ENCODE data around the gene DCAF8.
A peak's percentile ranks its signal among the peaks of the same experiment; 100 is the strongest.

DCAF8 gene

GRCh38 chr1:160251687-160252526 is 10.4 kb downstream of the DCAF8 start:
- H3K4me3 ChIP-seq (replicated peaks; ENCODE audit: insufficient read depth, low read length), result no peak overlapping the region
- DNase-seq (ENCODE audit: low read depth in 1 of 2, low spot score in 1 of 2), result peak; percentile 51 to 68
- TF ChIP-seq CTCF (IDR thresholded peaks at IDR 0.05; ENCODE audit: insufficient read depth, low read length) (peak; percentile 67), SPI1 (IDR thresholded peaks at IDR 0.05; ENCODE audit: borderline replicate concordance, low read depth) (no peak), REST (IDR thresholded peaks at IDR 0.05; ENCODE audit: insufficient replicate concordance, low read depth) (no peak), POLR2AphosphoS5 (IDR thresholded peaks at IDR 0.05; ENCODE audit: low read depth) (no peak), GABPA (IDR thresholded peaks at IDR 0.05; ENCODE audit: low read depth) (no peak)
- no peaks in the 10 kb centered on the region for H3K27me3 ChIP-seq (ENCODE audit: insufficient read depth, poor library complexity, severe bottlenecking)
- H3K27ac ChIP-seq (replicated peaks), result 0 out of 2 replicates have a peak overlapping the region, but pooled peaks have one; percentile 10

- no peak for TF ChIP-seq SPI1 (IDR thresholded peaks at IDR 0.05; ENCODE audit: borderline replicate concordance, low read depth)
- no peak for TF ChIP-seq POLR2AphosphoS5 (IDR thresholded peaks at IDR 0.05; ENCODE audit: low read depth)
- no peak for TF ChIP-seq CTCF (IDR thresholded peaks at IDR 0.05; ENCODE audit: insufficient read depth, low read length)
- no peak for TF ChIP-seq GABPA (IDR thresholded peaks at IDR 0.05; ENCODE audit: low read depth)
- TF ChIP-seq REST (IDR thresholded peaks at IDR 0.05; ENCODE audit: insufficient replicate concordance, low read depth), result no peak
- no peak overlapping the region for H3K4me3 ChIP-seq (replicated peaks; ENCODE audit: insufficient read depth, low read length)
- H3K27ac ChIP-seq (replicated peaks), result no peak overlapping the region
- DNase-seq (ENCODE audit: low read depth in 1 of 2, low spot score in 1 of 2), result no peak
- no peaks in the 10 kb centered on the region for H3K27me3 ChIP-seq (ENCODE audit: insufficient read depth, poor library complexity, severe bottlenecking)
These were observed 11.3 kb downstream of the DCAF8 start for GRCh38 chr1:160251011-160251410.

GRCh38 chr1:160247053-160247452 is 15.3 kb downstream of the DCAF8 start:
- Histone ChIP-seq H3K27me3 (ENCODE audit: insufficient read depth, poor library complexity, severe bottlenecking) (no peaks in the 10 kb centered on the region), H3K27ac (replicated peaks) (no peak overlapping the region), H3K4me3 (replicated peaks; ENCODE audit: insufficient read depth, low read length) (no peak overlapping the region)
- no peak for TF ChIP-seq POLR2AphosphoS5 (IDR thresholded peaks at IDR 0.05; ENCODE audit: low read depth)
- TF ChIP-seq GABPA (IDR thresholded peaks at IDR 0.05; ENCODE audit: low read depth), result no peak
- TF ChIP-seq CTCF (IDR thresholded peaks at IDR 0.05; ENCODE audit: insufficient read depth, low read length), result no peak
- no peak for TF ChIP-seq REST (IDR thresholded peaks at IDR 0.05; ENCODE audit: insufficient replicate concordance, low read depth)
- no peak for TF ChIP-seq SPI1 (IDR thresholded peaks at IDR 0.05; ENCODE audit: borderline replicate concordance, low read depth)
- DNase-seq (ENCODE audit: low read depth in 1 of 2, low spot score in 1 of 2), result no peak

All from HL-60 (cell line).